ENCODE measurements around the gene TTR.

GRCh38 chr18:31575515-31576257, 16.0 kb upstream of the TTR start:
- TF ChIP-seq CTCF (IDR thresholded peaks at IDR 0.05) = no peak
- TF ChIP-seq POLR2A (IDR thresholded peaks at IDR 0.05) = no peak

Data from adrenal gland (tissue), 5 donors.